ENCODE measurements around the gene CD46.

DNA sequence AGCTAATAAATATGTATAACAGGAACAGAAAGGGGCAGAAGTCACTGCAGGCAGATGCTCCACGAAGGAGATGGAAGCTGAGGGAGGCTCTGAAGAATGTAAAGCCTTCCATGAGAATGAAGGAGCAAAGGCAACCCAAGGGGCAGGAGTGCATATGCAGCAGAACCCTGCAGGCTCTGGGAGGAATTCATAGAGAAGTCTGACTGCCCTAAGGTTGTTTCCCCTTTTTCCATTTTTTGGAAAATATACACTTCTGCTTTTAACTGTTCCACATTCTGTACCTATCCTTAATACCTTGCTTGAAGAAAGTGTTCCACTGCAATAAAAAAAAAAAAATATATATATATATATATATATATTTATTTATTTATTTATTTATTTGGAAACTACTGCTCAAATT is 89.4 kb downstream of the CD46 start:
- TF ChIP-seq CTCF (conservative IDR thresholded peaks at IDR 0.05; ENCODE audit: low read depth, low read length), result no peak
- no peak for TF ChIP-seq EZH2 (IDR thresholded peaks at IDR 0.05; ENCODE audit: borderline replicate concordance, low read depth, low read length, poor library complexity, severe bottlenecking)
